Measurements from ENCODE around the gene C8B.

C8B gene

GRCh38 chr1:56927171-56927570, 38.6 kb downstream of the C8B start:
- no peak overlapping the region for H3K27ac ChIP-seq
- no peak overlapping the region for H2AFZ ChIP-seq (ENCODE audit: low read depth)
- no peak overlapping the region for H3K4me2 ChIP-seq
- H4K20me1 ChIP-seq (ENCODE audit: insufficient read depth), result no peaks in the 10 kb centered on the region
- no peak for TF ChIP-seq CTCF (conservative IDR thresholded peaks at IDR 0.05; ENCODE audit: low read depth, low read length)
- H3K27me3 ChIP-seq (ENCODE audit: insufficient read depth, low read depth), result no peaks in the 10 kb centered on the region
- H3K9ac ChIP-seq, result no peak overlapping the region
- no peaks in the 10 kb centered on the region for H3K36me3 ChIP-seq (ENCODE audit: insufficient read depth)
- H3K79me2 ChIP-seq (ENCODE audit: insufficient read depth, low read depth), result no peaks in the 10 kb centered on the region
- H3K4me3 ChIP-seq (IDR thresholded peaks at IDR 0.05; ENCODE audit: insufficient read depth, low read depth, low read length), result no peak overlapping the region
- H3K4me1 ChIP-seq (ENCODE audit: low read depth, poor library complexity, severe bottlenecking), result no peaks in the 10 kb centered on the region

- Histone ChIP-seq H3K79me2 (ENCODE audit: insufficient read depth, low read depth) (no peaks in the 10 kb centered on the region), H3K4me2 (no peak overlapping the region), H3K4me3 (IDR thresholded peaks at IDR 0.05; ENCODE audit: insufficient read depth, low read depth, low read length) (no peak overlapping the region), H3K9ac (no peak overlapping the region), H4K20me1 (ENCODE audit: insufficient read depth) (no peaks in the 10 kb centered on the region), H3K4me1 (ENCODE audit: low read depth, poor library complexity, severe bottlenecking) (no peaks in the 10 kb centered on the region), H3K27ac (no peak overlapping the region), H2AFZ (ENCODE audit: low read depth) (no peak overlapping the region), H3K36me3 (ENCODE audit: insufficient read depth) (no peaks in the 10 kb centered on the region), H3K27me3 (ENCODE audit: insufficient read depth, low read depth) (no peaks in the 10 kb centered on the region)
- TF ChIP-seq CTCF (conservative IDR thresholded peaks at IDR 0.05; ENCODE audit: low read depth, low read length), result no peak
These were observed 40.6 kb downstream of the C8B start for GRCh38 chr1:56925193-56925592.

- no peak overlapping the region for H3K9ac ChIP-seq
These were observed 41.7 kb downstream of the C8B start for GRCh38 chr1:56924116-56924515.

GRCh38 chr1:56923201-56923600, 42.6 kb downstream of the C8B start:
- Histone ChIP-seq H3K4me1 (ENCODE audit: low read depth, poor library complexity, severe bottlenecking) (no peaks in the 10 kb centered on the region), H3K36me3 (ENCODE audit: insufficient read depth) (no peaks in the 10 kb centered on the region), H3K4me3 (IDR thresholded peaks at IDR 0.05; ENCODE audit: insufficient read depth, low read depth, low read length) (no peak overlapping the region), H3K9ac (no peak overlapping the region), H4K20me1 (ENCODE audit: insufficient read depth) (no peaks in the 10 kb centered on the region), H3K79me2 (ENCODE audit: insufficient read depth, low read depth) (no peaks in the 10 kb centered on the region), H3K27me3 (ENCODE audit: insufficient read depth, low read depth) (no peaks in the 10 kb centered on the region), H3K4me2 (no peak overlapping the region), H3K27ac (no peak overlapping the region), H2AFZ (ENCODE audit: low read depth) (no peak overlapping the region)
- TF ChIP-seq CTCF (conservative IDR thresholded peaks at IDR 0.05; ENCODE audit: low read depth, low read length), result no peak

More at GRCh38 chr1:56924116-56924515, 41.7 kb downstream of the C8B start:
- Histone ChIP-seq H4K20me1 (ENCODE audit: insufficient read depth) (no peaks in the 10 kb centered on the region), H3K27me3 (ENCODE audit: insufficient read depth, low read depth) (no peaks in the 10 kb centered on the region), H2AFZ (ENCODE audit: low read depth) (no peak overlapping the region), H3K4me2 (no peak overlapping the region), H3K36me3 (ENCODE audit: insufficient read depth) (no peaks in the 10 kb centered on the region), H3K27ac (no peak overlapping the region), H3K4me1 (ENCODE audit: low read depth, poor library complexity, severe bottlenecking) (no peaks in the 10 kb centered on the region), H3K4me3 (IDR thresholded peaks at IDR 0.05; ENCODE audit: insufficient read depth, low read depth, low read length) (no peak overlapping the region), H3K79me2 (ENCODE audit: insufficient read depth, low read depth) (no peaks in the 10 kb centered on the region)
- TF ChIP-seq CTCF (conservative IDR thresholded peaks at IDR 0.05; ENCODE audit: low read depth, low read length), result no peak
